Thoracic aorta (tissue), 2 donors: ENCODE measurements around the gene SERBP1. TPM values are rescaled to one million over a fixed set of nuclear protein-coding genes. Genes with fewer than 3 reads are reported as not detected.

Experiments used
- ATAC-seq: fragments of 150-250 bp; one replicate; pipeline ENCODE4 v1.8.0; 2017; ENCODE audit warnings: low read depth; ENCODE audit not compliant: insufficient number of reproducible peaks, low FRiP score
- DNase-seq: peaks from one replicate; pipeline ENCODE4 v3.0.0-alpha.2; 2020; ENCODE audit warnings: low spot score
- H3K27ac ChIP-seq, 2 donors: fragments of 200-600 bp; sonication (generic); 1 replicate in 1 of 2; 2 replicates in 1 of 2; pipeline ENCODE4 v1.5.1; 2016; ENCODE audit warnings: mild to moderate bottlenecking in 2 of 2, moderate library complexity in 2 of 2
- H3K27me3 ChIP-seq: fragments of 200-600 bp; sonication (generic); replicated peaks from 2 replicates; pipeline ENCODE4 v1.6.0; 2016; ENCODE audit warnings: mild to moderate bottlenecking; ENCODE audit not compliant: insufficient read depth
- H3K36me3 ChIP-seq: fragments of 200-600 bp; sonication (generic); one replicate; pipeline ENCODE4 v1.5.1; 2016
- H3K4me1 ChIP-seq, 2 donors: fragments of 200-600 bp; sonication (generic); 1 replicate in 1 of 2; 2 replicates in 1 of 2; pipeline versions ENCODE4 v1.5.1 to v1.6.0; 2016; ENCODE audit warnings: low read depth in 2 of 2, mild to moderate bottlenecking in 1 of 2; ENCODE audit not compliant: control insufficient read depth in 1 of 2
- H3K4me3 ChIP-seq: fragments of 200-600 bp; sonication (generic); 2 replicates; pipeline ENCODE4 v1.5.1; 2016; ENCODE audit warnings: mild to moderate bottlenecking
- H3K9me3 ChIP-seq: fragments of 200-600 bp; sonication (generic); 2 replicates; pipeline ENCODE4 v1.5.1; 2016
- CTCF ChIP-seq: fragments of 200-600 bp; sonication (generic); IDR thresholded peaks from one replicate; pipeline ENCODE4 v1.5.1; 2019; ENCODE audit warnings: antibody characterized with exemption
- total RNA-seq, 2 donors: library from RNA; depleted of rRNA; stranded (reverse); fragments of >200 nt; gene quantifications; one replicate each; pipeline versions ENCODE4 v1.1.0 to v1.2.3, GENCODE V29; 2016

Gene SERBP1
- total RNA-seq, result 100 to 1,000 TPM; 143 to 274 TPM

GRCh38 chr1:67430358-67431155 is at the start of gene SERBP1:
Gene SERBP1 (minus strand): TSS chr1:67430402. CDS start chr1:67430300, 102 bp downstream.
- H3K4me1 ChIP-seq, result peaks cover 21 to 59% of the 10 kb centered on the region in 2 donors
- TF ChIP-seq CTCF, result no peak
- H3K27me3 ChIP-seq, result no peaks in the 10 kb centered on the region
- DNase-seq (peak; percentile 89), ATAC-seq (peak; percentile 95)
- peak within 1 kb of the TSS; percentile 95 for H3K4me3 ChIP-seq
- no peaks in the 10 kb centered on the region for H3K9me3 ChIP-seq
- peak within 1 kb of the TSS; percentile 81 to 96 for H3K27ac ChIP-seq
- peaks cover 1% of the 10 kb centered on the region for H3K36me3 ChIP-seq

- no peaks in the 10 kb centered on the region for H3K27me3 ChIP-seq
- H3K4me1 ChIP-seq, result peaks cover 7 to 24% of the 10 kb centered on the region in 2 donors
- peak; percentile 73 for ATAC-seq
- H3K27ac ChIP-seq, result peak overlapping the region in 1 of 2 donors; percentile 27
- H3K36me3 ChIP-seq, result no peaks in the 10 kb centered on the region
- no peak for TF ChIP-seq CTCF
- H3K4me3 ChIP-seq, result peak overlapping the region; percentile 17
- DNase-seq, result peak; percentile 17
- H3K9me3 ChIP-seq, result no peaks in the 10 kb centered on the region
Observed at GRCh38 chr1:67479146-67479891, 49.1 kb upstream of the SERBP1 start.

GRCh38 chr1:67476906-67477305 is 46.7 kb upstream of the SERBP1 start:
- Histone ChIP-seq H3K4me1 (peaks cover 7 to 24% of the 10 kb centered on the region in 2 donors), H3K4me3 (no peak overlapping the region), H3K9me3 (no peaks in the 10 kb centered on the region), H3K36me3 (no peaks in the 10 kb centered on the region), H3K27ac (no peak overlapping the region), H3K27me3 (no peaks in the 10 kb centered on the region)
- no peak for DNase-seq
- ATAC-seq, result no peak
- TF ChIP-seq CTCF, result no peak

GRCh38 chr1:67476006-67476482 is 45.8 kb upstream of the SERBP1 start:
- H3K4me1 ChIP-seq, result peaks cover 7 to 24% of the 10 kb centered on the region in 2 donors
- DNase-seq (no peak), ATAC-seq (no peak)
- H3K27me3 ChIP-seq, result no peaks in the 10 kb centered on the region
- no peak overlapping the region for H3K27ac ChIP-seq
- H3K36me3 ChIP-seq, result no peaks in the 10 kb centered on the region
- H3K9me3 ChIP-seq, result no peaks in the 10 kb centered on the region
- no peak overlapping the region for H3K4me3 ChIP-seq
- TF ChIP-seq CTCF, result no peak

GRCh38 chr1:67472056-67472455 is 41.9 kb upstream of the SERBP1 start:
- no peaks in the 10 kb centered on the region for H3K27me3 ChIP-seq
- H3K4me1 ChIP-seq, result peaks cover 5 to 10% of the 10 kb centered on the region in 2 donors
- H3K36me3 ChIP-seq, result no peaks in the 10 kb centered on the region
- no peak overlapping the region for H3K27ac ChIP-seq
- DNase-seq (no peak), ATAC-seq (no peak)
- no peak for TF ChIP-seq CTCF
- no peak overlapping the region for H3K4me3 ChIP-seq
- H3K9me3 ChIP-seq, result no peaks in the 10 kb centered on the region
